KG1 (cell line): ENCODE measurements around the gene ORC4.

ENCODE experiments used
- DNase-seq: peaks from one replicate; lab custom pipeline; 2025; lab: John Stamatoyannopoulos, UW

ORC4 gene

GRCh38 chr2:148020111-148021058 is at the start of gene ORC4:
Gene ORC4 (minus strand): TSS chr2:148020737. CDS start chr2:147975958, 44,779 bp downstream.
- DNase-seq = peak; percentile 96

DNA sequence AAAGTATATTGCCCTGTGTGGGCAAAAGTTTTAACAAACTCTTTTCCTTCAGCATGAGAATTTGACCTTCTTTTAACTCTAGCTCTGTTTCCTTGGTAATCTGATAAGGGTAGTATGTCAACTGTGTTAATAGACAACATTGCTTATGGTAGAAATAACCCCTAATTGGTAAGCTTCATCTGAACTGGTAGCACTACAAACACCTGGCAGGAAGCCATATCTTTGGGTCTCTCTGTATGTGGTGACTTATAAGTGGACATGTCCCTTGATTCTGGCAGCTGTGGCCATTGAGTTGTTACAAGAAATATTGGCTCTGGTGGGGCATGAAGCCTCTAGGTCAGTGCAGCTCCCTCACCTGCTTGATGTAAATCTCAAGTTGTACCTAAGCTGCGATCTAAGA is 47.3 kb upstream of the ORC4 start:
- DNase-seq = no peak

DNA sequence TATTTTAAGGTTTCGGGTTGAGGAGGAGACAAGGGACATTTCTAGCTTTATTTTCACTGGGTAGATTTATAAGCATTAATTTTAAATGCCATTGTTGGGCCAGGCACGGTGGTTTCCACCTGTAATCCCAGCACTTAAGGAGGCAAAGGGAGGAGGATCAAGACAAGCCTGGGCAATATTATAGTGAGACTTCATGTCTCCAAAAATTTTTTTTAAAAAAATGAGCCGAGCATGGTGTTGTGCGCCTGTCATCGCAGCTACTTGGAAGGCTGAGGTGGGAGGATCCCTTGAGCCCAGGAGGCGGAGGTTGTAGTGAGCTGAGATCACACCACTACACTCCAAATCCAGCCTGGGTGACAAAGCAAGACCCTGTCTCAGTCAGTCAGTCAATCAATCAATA is 45.4 kb upstream of the ORC4 start:
- no peak for DNase-seq

GRCh38 chr2:148063633-148064032 is 43.1 kb upstream of the ORC4 start:
- no peak for DNase-seq

DNA sequence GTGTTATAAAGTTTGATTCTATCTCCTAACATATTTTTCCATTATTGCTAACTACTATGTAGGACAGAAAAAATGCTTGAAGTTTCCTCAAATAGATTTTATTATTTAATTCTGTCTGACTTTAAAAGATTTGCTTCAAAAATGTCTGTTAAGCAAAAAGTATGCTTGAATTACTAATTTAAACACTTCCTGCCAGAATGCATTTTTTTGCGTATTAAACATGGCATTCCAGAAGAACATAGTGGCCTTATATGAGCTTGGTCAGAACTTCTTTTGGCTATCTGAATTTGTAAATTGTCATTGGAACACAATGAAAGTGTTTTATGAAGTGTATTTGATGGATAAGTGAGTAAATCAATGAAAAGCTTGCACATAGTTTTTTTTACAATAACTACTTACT is 38.1 kb upstream of the ORC4 start:
- no peak for DNase-seq

DNA sequence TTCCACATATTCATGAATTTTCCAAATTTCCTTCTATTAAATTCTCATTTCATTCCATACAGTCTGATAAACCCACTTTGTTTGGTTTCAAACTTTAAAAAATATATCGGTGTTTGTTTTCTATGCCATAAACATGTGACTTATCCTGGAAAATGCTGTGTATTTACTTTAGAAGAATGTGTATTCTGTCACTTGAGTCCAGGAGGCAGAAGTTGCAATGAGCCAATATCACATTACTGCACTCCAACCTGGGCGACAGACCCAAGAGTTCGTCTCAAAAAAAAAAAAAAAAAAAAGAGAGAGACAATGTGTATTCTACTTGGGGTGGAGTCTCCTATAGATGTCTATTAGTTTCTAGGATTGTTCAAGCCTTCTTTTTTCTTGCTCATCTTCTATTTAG is 32.1 kb upstream of the ORC4 start:
- DNase-seq = no peak

GRCh38 chr2:148049284-148049683 is 28.7 kb upstream of the ORC4 start:
- no peak for DNase-seq

GRCh38 chr2:148048475-148049221 is 28.1 kb upstream of the ORC4 start:
- peak; percentile 18 for DNase-seq

DNA sequence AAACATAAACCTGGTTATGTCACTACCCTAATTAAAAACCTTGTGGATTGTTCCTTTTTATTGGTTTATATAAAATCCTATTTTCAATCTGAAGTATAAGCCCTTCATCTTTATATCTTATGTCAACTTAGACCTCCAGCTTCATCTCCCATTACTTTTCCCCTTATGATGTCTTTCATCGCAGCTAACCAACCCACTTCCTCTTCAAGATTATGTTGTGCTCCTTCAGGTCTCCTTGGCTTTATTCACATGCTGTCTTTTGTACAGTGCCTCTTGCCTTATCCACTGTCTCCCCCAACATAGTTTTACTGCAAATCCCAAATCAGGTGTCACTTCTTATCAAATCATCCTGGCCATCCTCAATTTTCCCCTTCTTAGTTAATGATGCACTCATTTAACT is 26.3 kb upstream of the ORC4 start:
- DNase-seq = no peak

DNA sequence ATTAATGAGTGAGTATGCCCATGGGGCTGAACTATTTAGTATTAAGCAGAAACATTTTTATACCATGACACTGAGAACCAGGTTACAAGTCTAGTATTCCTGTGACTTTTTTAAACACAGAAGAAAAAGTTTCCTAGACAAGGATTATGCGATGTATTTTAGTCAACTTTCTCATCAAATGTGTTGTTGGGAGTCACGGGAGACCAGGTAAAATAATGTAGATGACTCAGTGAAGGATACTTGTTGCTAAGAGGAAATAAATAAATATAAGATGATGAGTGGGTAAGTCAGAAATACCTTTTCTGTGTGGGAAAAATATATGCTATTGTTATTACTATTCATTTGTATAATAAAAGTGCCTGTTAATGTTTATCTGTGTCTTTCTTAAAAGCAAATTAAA is 23.8 kb upstream of the ORC4 start:
- DNase-seq = no peak

DNA sequence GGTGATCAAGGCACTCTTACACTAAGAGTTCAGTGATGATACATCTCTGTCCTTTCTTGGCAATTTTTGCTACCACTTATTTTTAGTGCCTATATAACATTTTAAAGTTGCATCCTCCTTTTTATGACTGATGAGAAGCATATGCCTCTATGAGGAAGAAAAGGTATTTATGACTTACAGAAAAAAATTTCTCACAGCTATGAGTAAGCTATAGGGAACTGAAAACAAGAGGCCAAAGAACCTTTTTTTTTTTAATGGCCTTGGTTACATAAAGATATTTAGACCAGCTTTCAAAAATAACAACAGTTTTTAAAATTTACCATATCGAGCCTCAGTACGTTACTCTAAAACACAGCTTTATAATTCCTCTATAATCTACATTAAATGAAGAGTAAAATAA is 21.7 kb upstream of the ORC4 start:
- no peak for DNase-seq

GRCh38 chr2:148039783-148040182 is 19.2 kb upstream of the ORC4 start:
- no peak for DNase-seq

DNA sequence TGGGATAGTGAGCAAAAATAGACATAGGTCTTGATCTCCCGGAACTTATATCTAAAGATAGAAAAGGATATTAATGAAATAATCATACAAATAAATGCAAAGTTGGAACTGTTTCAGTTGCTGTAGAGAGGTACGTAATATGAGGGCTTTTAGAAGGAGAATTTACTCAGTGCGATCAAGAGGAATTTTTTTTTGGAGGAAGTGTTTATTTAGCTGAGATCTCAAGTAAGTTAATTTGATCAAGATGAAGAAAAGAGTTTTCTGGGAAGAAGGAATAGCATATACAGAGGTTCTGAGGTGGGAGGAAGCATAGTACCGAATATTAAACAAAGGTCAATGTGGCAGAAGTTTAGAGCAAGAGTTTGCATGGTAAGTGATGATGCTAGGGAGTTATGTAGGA is 11.7 kb upstream of the ORC4 start:
- DNase-seq = no peak

GRCh38 chr2:148031152-148031551 is 10.6 kb upstream of the ORC4 start:
- no peak for DNase-seq

- no peak for DNase-seq
These were observed 8.2 kb upstream of the ORC4 start for GRCh38 chr2:148028781-148029180.

GRCh38 chr2:148027822-148028221 is 7.3 kb upstream of the ORC4 start:
- no peak for DNase-seq

- DNase-seq = no peak
These were observed 6.0 kb upstream of the ORC4 start for GRCh38 chr2:148026573-148026972.

GRCh38 chr2:148023861-148024260 is 3.3 kb upstream of the ORC4 start:
- no peak for DNase-seq

- DNase-seq = no peak
These were observed 2.3 kb upstream of the ORC4 start for GRCh38 chr2:148022882-148023281.

DNA sequence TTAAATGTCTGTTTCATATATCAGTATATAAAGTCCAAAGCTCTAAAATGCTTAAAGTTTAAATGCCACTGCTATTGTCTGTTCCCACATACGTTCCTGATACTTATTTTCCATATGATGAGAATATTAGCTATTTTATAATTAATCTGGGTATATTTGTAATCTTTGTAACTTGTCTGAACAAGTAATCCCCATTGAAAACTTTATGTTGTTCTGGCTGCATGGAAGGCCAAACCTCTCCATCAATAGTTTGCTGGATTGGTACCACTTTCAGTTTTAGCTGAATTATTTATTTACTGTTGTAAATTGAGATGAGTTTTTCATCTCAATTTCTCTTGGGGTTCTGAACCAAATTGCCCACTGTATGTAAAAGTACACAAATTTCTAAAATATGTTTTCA is 1.8 kb upstream of the ORC4 start:
- no peak for DNase-seq

- no peak for DNase-seq
These were observed 1.3 kb upstream of the ORC4 start for GRCh38 chr2:148021886-148022285.

DNA sequence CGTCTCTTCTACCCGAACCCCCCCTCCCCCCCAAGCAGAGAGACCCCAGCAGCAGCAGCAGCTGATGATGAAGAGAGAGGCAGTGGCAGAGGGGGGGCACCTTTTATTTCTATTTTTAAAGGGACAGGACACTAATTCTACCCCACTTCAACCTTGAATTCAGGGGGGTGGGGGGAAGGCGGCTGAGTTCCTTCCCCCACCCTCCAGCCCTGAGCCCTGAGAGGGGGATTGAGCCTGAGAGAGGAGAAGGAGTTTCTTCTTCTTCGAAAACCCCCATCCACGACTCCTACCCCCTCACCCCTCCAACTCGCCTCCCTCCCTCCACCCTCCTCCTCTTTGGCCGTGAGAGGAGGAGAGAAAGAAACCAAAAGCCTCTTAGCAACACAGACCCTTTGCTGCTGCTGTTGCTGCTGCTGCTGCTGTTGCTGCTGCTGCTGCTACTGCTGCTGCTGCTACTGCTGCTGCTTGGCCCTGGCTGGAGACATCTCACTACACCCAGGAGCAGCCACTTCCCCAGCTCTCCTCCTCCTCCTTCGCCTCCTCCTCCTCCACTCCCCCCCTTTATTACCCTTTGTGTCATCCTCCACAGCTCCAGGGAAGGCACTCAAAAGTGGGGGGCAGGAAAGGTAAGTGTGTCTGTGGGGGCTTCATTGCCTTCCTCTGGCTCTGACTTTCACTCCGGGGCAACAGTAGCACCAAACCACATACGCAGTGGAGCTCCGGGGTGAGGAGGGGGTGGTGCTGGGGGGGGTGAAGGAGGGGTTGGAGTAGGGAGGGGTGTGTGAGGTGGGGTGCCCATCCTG is 723 bp upstream of the ORC4 start, which contains the start of gene MBD5:
TSS of gene MBD5 (plus strand) at position 33 of the 803 bp plus-strand sequence.
- DNase-seq = no peak
